Measurements from ENCODE around the gene ZFY.
"Not testable (repeated sequence)": the region's sequence is repeated elsewhere in the genome, so short reads cannot be mapped to it uniquely, and the experiment has no call there.

ZFY gene

GRCh38 chrY:3002190-3002589 is 67.0 kb downstream of the ZFY start:
- CTCF ChIA-PET, result no interaction called here
- DNase-seq (ENCODE audit: low spot score), result no peak
- H3K27ac ChIP-seq, result no peak overlapping the region
- TF ChIP-seq CTCF (conservative IDR thresholded peaks at IDR 0.05; ENCODE audit: low read depth), result no peak
- POLR2A ChIA-PET (ENCODE audit: low non-redundant PET), result no interaction called here

- ChIA-PET CTCF (no interaction called here), POLR2A (ENCODE audit: low non-redundant PET) (no interaction called here)
- TF ChIP-seq CTCF (conservative IDR thresholded peaks at IDR 0.05; ENCODE audit: low read depth), result no peak
- H3K27ac ChIP-seq, result peak overlapping the region; percentile 63
- DNase-seq (ENCODE audit: low spot score), result no peak
These were observed 67.7 kb downstream of the ZFY start for GRCh38 chrY:3002680-3003515.

GRCh38 chrY:3003516-3003830 is 68.3 kb downstream of the ZFY start:
- ChIA-PET CTCF (no interaction called here), POLR2A (ENCODE audit: low non-redundant PET) (no interaction called here)
- no peak for DNase-seq (ENCODE audit: low spot score)
- TF ChIP-seq CTCF (conservative IDR thresholded peaks at IDR 0.05; ENCODE audit: low read depth), result no peak
- no peak overlapping the region for H3K27ac ChIP-seq

GRCh38 chrY:3003846-3004245 is 68.7 kb downstream of the ZFY start:
- TF ChIP-seq CTCF (conservative IDR thresholded peaks at IDR 0.05; ENCODE audit: low read depth), result no peak
- H3K27ac ChIP-seq, result no peak overlapping the region
- CTCF ChIA-PET, result no interaction called here
- DNase-seq (ENCODE audit: low spot score), result peak; percentile 7
- POLR2A ChIA-PET (ENCODE audit: low non-redundant PET), result no interaction called here

- DNase-seq (ENCODE audit: low spot score); CTCF ChIA-PET; H3K27ac ChIP-seq; POLR2A ChIA-PET (ENCODE audit: low non-redundant PET): not testable (repeated sequence)
These were observed 70.8 kb downstream of the ZFY start for GRCh38 chrY:3006031-3006430.

GRCh38 chrY:3007967-3008366 is 72.8 kb downstream of the ZFY start:
- ChIA-PET POLR2A (ENCODE audit: low non-redundant PET) (no interaction called here), CTCF (no interaction called here)
- no peak overlapping the region for H3K27ac ChIP-seq
- no peak for TF ChIP-seq CTCF (conservative IDR thresholded peaks at IDR 0.05; ENCODE audit: low read depth)
- DNase-seq (ENCODE audit: low spot score), result no peak

GRCh38 chrY:3012226-3012625 is 77.0 kb downstream of the ZFY start:
- TF ChIP-seq CTCF (conservative IDR thresholded peaks at IDR 0.05; ENCODE audit: low read depth), result no peak
- no peak overlapping the region for H3K27ac ChIP-seq
- POLR2A ChIA-PET (ENCODE audit: low non-redundant PET), result no interaction called here
- no peak for DNase-seq (ENCODE audit: low spot score)
- CTCF ChIA-PET, result no interaction called here
